ENCODE results near the gene TMEM271.
A peak's percentile ranks its signal among the peaks of the same experiment; 100 is the strongest.

TMEM271 gene

GRCh38 chr4:621296-622070 lies 45.4 kb upstream of the TMEM271 start:
- ATAC-seq = 0 out of 3 replicates have a peak, but pooled peaks have one; percentile 13
- TF ChIP-seq GLIS3 (CRISPR knock-in tag; IDR thresholded peaks at IDR 0.05) (no peak), TOX (CRISPR knock-in tag; IDR thresholded peaks at IDR 0.05; ENCODE audit: borderline replicate concordance) (no peak), ISL1 (CRISPR knock-in tag; IDR thresholded peaks at IDR 0.05) (no peak), ZNF8 (CRISPR knock-in tag; IDR thresholded peaks at IDR 0.05) (no peak), ZFP3 (CRISPR knock-in tag; IDR thresholded peaks at IDR 0.05) (no peak), PPARA (CRISPR knock-in tag; IDR thresholded peaks at IDR 0.05; ENCODE audit: borderline replicate concordance) (no peak), ZNF70 (CRISPR knock-in tag; IDR thresholded peaks at IDR 0.05) (no peak), CSDC2 (CRISPR knock-in tag; IDR thresholded peaks at IDR 0.05) (no peak), CSRNP3 (CRISPR knock-in tag; IDR thresholded peaks at IDR 0.05) (no peak), BACH2 (CRISPR knock-in tag; IDR thresholded peaks at IDR 0.05; ENCODE audit: borderline replicate concordance) (no peak), ARNTL (CRISPR knock-in tag; IDR thresholded peaks at IDR 0.05; ENCODE audit: borderline replicate concordance, low read depth) (no peak), OSR1 (CRISPR knock-in tag; IDR thresholded peaks at IDR 0.05) (no peak), RARB (CRISPR knock-in tag; IDR thresholded peaks at IDR 0.05) (no peak), ESRRG (CRISPR knock-in tag; IDR thresholded peaks at IDR 0.05) (no peak), POU6F1 (CRISPR knock-in tag; IDR thresholded peaks at IDR 0.05; ENCODE audit: borderline replicate concordance, low read depth) (no peak), ZNF565 (CRISPR knock-in tag; conservative IDR thresholded peaks at IDR 0.05; ENCODE audit: low read depth) (no peak)

GRCh38 chr4:620851-621261 lies 44.8 kb upstream of the TMEM271 start:
- TF ChIP-seq CREB5 (CRISPR knock-in tag; IDR thresholded peaks at IDR 0.05; ENCODE audit: low read depth) (no peak), TOX (CRISPR knock-in tag; IDR thresholded peaks at IDR 0.05; ENCODE audit: borderline replicate concordance) (no peak), PPARA (CRISPR knock-in tag; IDR thresholded peaks at IDR 0.05; ENCODE audit: borderline replicate concordance) (no peak), CSDC2 (CRISPR knock-in tag; IDR thresholded peaks at IDR 0.05) (no peak), ZFP30 (CRISPR knock-in tag; IDR thresholded peaks at IDR 0.05) (no peak), ISL1 (CRISPR knock-in tag; IDR thresholded peaks at IDR 0.05) (no peak), ESRRG (CRISPR knock-in tag; IDR thresholded peaks at IDR 0.05) (no peak), CSRNP3 (CRISPR knock-in tag; IDR thresholded peaks at IDR 0.05) (no peak), SNAI2 (CRISPR knock-in tag; IDR thresholded peaks at IDR 0.05) (no peak), OSR1 (CRISPR knock-in tag; IDR thresholded peaks at IDR 0.05) (no peak), ZNF8 (CRISPR knock-in tag; IDR thresholded peaks at IDR 0.05) (no peak)
- ATAC-seq = no peak

- no peak for TF ChIP-seq ZNF565 (CRISPR knock-in tag; conservative IDR thresholded peaks at IDR 0.05; ENCODE audit: low read depth)
Measured at GRCh38 chr4:620201-620600, 44.1 kb upstream of the TMEM271 start.

GRCh38 chr4:617644-618641 lies 41.8 kb upstream of the TMEM271 start:
- no peak for ATAC-seq
- TF ChIP-seq RARB (CRISPR knock-in tag; IDR thresholded peaks at IDR 0.05) = no peak
- no peak for TF ChIP-seq CREB5 (CRISPR knock-in tag; IDR thresholded peaks at IDR 0.05; ENCODE audit: low read depth)
- TF ChIP-seq CSDC2 (CRISPR knock-in tag; IDR thresholded peaks at IDR 0.05) = no peak
- TF ChIP-seq ZNF8 (CRISPR knock-in tag; IDR thresholded peaks at IDR 0.05) = no peak
- no peak for TF ChIP-seq GLIS3 (CRISPR knock-in tag; IDR thresholded peaks at IDR 0.05)
- no peak for TF ChIP-seq ZNF565 (CRISPR knock-in tag; conservative IDR thresholded peaks at IDR 0.05; ENCODE audit: low read depth)
- TF ChIP-seq OSR1 (CRISPR knock-in tag; IDR thresholded peaks at IDR 0.05) = no peak

More at GRCh38 chr4:620201-620600, 44.1 kb upstream of the TMEM271 start:
- no peak for ATAC-seq

Data from SK-N-SH treated with all-trans-retinoic acid at 6 μM for 48 hours (cell line).